SK-N-SH treated with all-trans-retinoic acid at 6 μM for 48 hours (cell line): ENCODE measurements around the gene YIPF1.

Experiments
- ATAC-seq: fragments of 200-7000 bp; cut with Tn5 transposase; 3 replicates; pipeline ENCODE4 v1.9.1; 2020; ENCODE audit warnings: mild to moderate bottlenecking, moderate library complexity
- BACH2 ChIP-seq: fragments of 250-450 bp; sonication (Bioruptor Pico); IDR thresholded peaks from 2 replicates; pipeline ENCODE4 v1.9.0; 2021; ENCODE audit warnings: mild to moderate bottlenecking, borderline replicate concordance
- CREB5 ChIP-seq: fragments of 250-450 bp; sonication (Bioruptor Pico); IDR thresholded peaks from 2 replicates; pipeline ENCODE4 v1.5.1; 2020; ENCODE audit warnings: low read depth, mild to moderate bottlenecking, moderate library complexity
- CSDC2 ChIP-seq: fragments of 250-450 bp; sonication (Bioruptor Pico); IDR thresholded peaks from 2 replicates; pipeline ENCODE4 v1.5.0; 2020; ENCODE audit warnings: mild to moderate bottlenecking, moderate library complexity
- CSRNP3 ChIP-seq: fragments of 250-450 bp; sonication (Bioruptor Pico); IDR thresholded peaks from 2 replicates; pipeline ENCODE4 v1.5.1; 2021; ENCODE audit warnings: mild to moderate bottlenecking, moderate library complexity
- ESRRG ChIP-seq: fragments of 250-450 bp; sonication (Bioruptor Pico); IDR thresholded peaks from 2 replicates; pipeline ENCODE4 v1.6.1; 2021; ENCODE audit warnings: mild to moderate bottlenecking
- GLIS3 ChIP-seq: fragments of 250-450 bp; sonication (Bioruptor Pico); IDR thresholded peaks from 2 replicates; pipeline ENCODE4 v1.5.0; 2020; ENCODE audit warnings: mild to moderate bottlenecking, moderate library complexity
- ISL1 ChIP-seq: fragments of 250-450 bp; sonication (Bioruptor Pico); IDR thresholded peaks from 2 replicates; pipeline ENCODE4 v2.1.2; 2022; ENCODE audit warnings: mild to moderate bottlenecking, moderate library complexity
- OSR1 ChIP-seq: fragments of 250-450 bp; sonication (Bioruptor Pico); IDR thresholded peaks from 2 replicates; pipeline ENCODE4 v1.8.0; 2022; ENCODE audit warnings: moderate library complexity, mild to moderate bottlenecking, inconsistent platforms
- PATZ1 ChIP-seq: fragments of 250-450 bp; sonication (Bioruptor Pico); IDR thresholded peaks from 2 replicates; pipeline ENCODE4 v1.8.0; 2020; ENCODE audit warnings: mild to moderate bottlenecking, moderate library complexity, borderline replicate concordance
- POU6F1 ChIP-seq: fragments of 250-450 bp; sonication (Bioruptor Pico); IDR thresholded peaks from 2 replicates; pipeline ENCODE4 v1.8.0; 2021; ENCODE audit warnings: low read depth, mild to moderate bottlenecking, moderate library complexity, borderline replicate concordance
- PPARA ChIP-seq: fragments of 250-450 bp; sonication (Bioruptor Pico); IDR thresholded peaks from 2 replicates; pipeline ENCODE4 v1.5.0; 2020; ENCODE audit warnings: mild to moderate bottlenecking, borderline replicate concordance
- RARB ChIP-seq: fragments of 250-450 bp; sonication (Bioruptor Pico); IDR thresholded peaks from 2 replicates; pipeline ENCODE4 v1.8.0; 2021; ENCODE audit warnings: mild to moderate bottlenecking, moderate library complexity
- SNAI2 ChIP-seq: fragments of 250-450 bp; sonication (Bioruptor Pico); IDR thresholded peaks from 2 replicates; pipeline ENCODE4 v1.5.0; 2020; ENCODE audit warnings: mild to moderate bottlenecking, moderate library complexity
- TCF4 ChIP-seq: fragments of 250-450 bp; sonication (Bioruptor Pico); IDR thresholded peaks from 2 replicates; pipeline ENCODE4 v1.8.0; 2021; ENCODE audit warnings: mild to moderate bottlenecking, moderate library complexity, borderline replicate concordance
- TOX ChIP-seq: fragments of 250-450 bp; sonication (Bioruptor Pico); IDR thresholded peaks from 2 replicates; pipeline ENCODE4 v1.8.0; 2021; ENCODE audit warnings: mild to moderate bottlenecking, moderate library complexity, borderline replicate concordance
- ZFP3 ChIP-seq: fragments of 250-450 bp; sonication (Bioruptor Pico); IDR thresholded peaks from 2 replicates; pipeline ENCODE4 v1.5.0; 2020; ENCODE audit warnings: mild to moderate bottlenecking, moderate library complexity
- ZFP30 ChIP-seq: fragments of 450-650 bp; formaldehyde crosslinking; IDR thresholded peaks from 2 replicates; pipeline ENCODE4 v1.5.0; 2022; ENCODE audit warnings: mild to moderate bottlenecking, moderate library complexity
- ZNF565 ChIP-seq: fragments of 450-650 bp; formaldehyde crosslinking; conservative IDR thresholded peaks from 2 replicates; pipeline ENCODE4 v1.5.0; 2020; ENCODE audit warnings: low read depth, mild to moderate bottlenecking, moderate library complexity
- ZNF70 ChIP-seq: fragments of 450-650 bp; formaldehyde crosslinking; IDR thresholded peaks from 2 replicates; pipeline ENCODE4 v1.5.0; 2020; ENCODE audit warnings: mild to moderate bottlenecking, moderate library complexity
- ZNF8 ChIP-seq: fragments of 450-650 bp; formaldehyde crosslinking; IDR thresholded peaks from 2 replicates; pipeline ENCODE4 v1.5.0; 2020; ENCODE audit warnings: mild to moderate bottlenecking, moderate library complexity

YIPF1 gene

GRCh38 chr1:53894644-53895043 lies 5.0 kb upstream of the YIPF1 start (continued):
- TF ChIP-seq ZFP3 (CRISPR knock-in tag) (no peak), BACH2 (CRISPR knock-in tag) (no peak)

- TF ChIP-seq ZNF8 (CRISPR knock-in tag) (no peak), GLIS3 (CRISPR knock-in tag) (no peak), RARB (no peak), CSDC2 (no peak), SNAI2 (CRISPR knock-in tag) (no peak), PPARA (CRISPR knock-in tag) (no peak), ZFP3 (CRISPR knock-in tag) (no peak), ZNF70 (CRISPR knock-in tag) (no peak), CSRNP3 (CRISPR knock-in tag) (no peak), PATZ1 (CRISPR knock-in tag) (no peak), ZNF565 (no peak)
- TF ChIP-seq, all 23 proteins: peak for 0
- no peak for ATAC-seq
Measured at GRCh38 chr1:53893999-53894636, 4.5 kb upstream of the YIPF1 start, which contains the start of gene DIO1. TSS of gene DIO1 (plus strand) at chr1:53894187. CDS start at chr1:53894211, 24 bp downstream.

- TF ChIP-seq ZNF8 (CRISPR knock-in tag), result no peak
- TF ChIP-seq ZFP3 (CRISPR knock-in tag), result no peak
- TF ChIP-seq GLIS3 (CRISPR knock-in tag), result no peak
- TF ChIP-seq RARB, result no peak
- no peak for TF ChIP-seq PPARA (CRISPR knock-in tag)
- TF ChIP-seq CSDC2, result no peak
- TF ChIP-seq ZNF70 (CRISPR knock-in tag), result no peak
- no peak for TF ChIP-seq ZNF565
- TF ChIP-seq OSR1 (CRISPR knock-in tag), result no peak
- no peak for TF ChIP-seq BACH2 (CRISPR knock-in tag)
- no peak for TF ChIP-seq PATZ1 (CRISPR knock-in tag)
- no peak for TF ChIP-seq POU6F1 (CRISPR knock-in tag)
- TF ChIP-seq TOX (CRISPR knock-in tag), result no peak
- TF ChIP-seq ISL1 (CRISPR knock-in tag), result no peak
- ATAC-seq, result no peak
Measured at GRCh38 chr1:53892911-53893310, 3.3 kb upstream of the YIPF1 start.

GRCh38 chr1:53891678-53892077 lies 2.1 kb upstream of the YIPF1 start:
- no peak for ATAC-seq
- TF ChIP-seq TOX (CRISPR knock-in tag) (no peak), SNAI2 (CRISPR knock-in tag) (no peak), ZNF70 (CRISPR knock-in tag) (no peak), CSDC2 (no peak), TCF4 (no peak), ESRRG (CRISPR knock-in tag) (no peak), ZFP30 (CRISPR knock-in tag) (no peak), CREB5 (CRISPR knock-in tag) (no peak), ZFP3 (CRISPR knock-in tag) (no peak), PPARA (CRISPR knock-in tag) (no peak)
